Pancreas (tissue), 10 donors: ENCODE data around the gene VCAM1. TPM values are rescaled to one million over a fixed set of nuclear protein-coding genes. Genes with fewer than 3 reads are reported as not detected.

ENCODE experiments used
- ATAC-seq, 4 donors: fragments of 200-7000 bp; cut with Tn5 transposase; one replicate each; pipeline versions ENCODE4 v1.8.0 to v1.9.1; 2020; ENCODE audit warnings: mild to moderate bottlenecking in 4 of 4, moderate library complexity in 4 of 4
- DNase-seq, 6 donors: peaks; one replicate each; pipeline ENCODE4 v3.0.0-alpha.2; 2020
- FAIRE-seq: peaks from 2 replicates; lab custom pipeline; 2012; peaks lifted over from hg19 to GRCh38; lab: Jason Lieb, UNC
- H3K27ac ChIP-seq, 4 donors: fragments of 200-600 bp; sonication (generic); 1 replicate in 3 of 4; 2 replicates in 1 of 4; pipeline versions ENCODE4 v1.5.0 to v1.8.0; 2020
- H3K27me3 ChIP-seq, 4 donors: fragments of 200-600 bp; one replicate each; pipeline ENCODE4 v1.8.0; 2021
- H3K36me3 ChIP-seq, 3 donors: fragments of 200-600 bp; sonication (generic) in 1 of 3; one replicate each; pipeline versions ENCODE4 v1.5.0 to v1.8.0; 2020 to 2021
- H3K4me1 ChIP-seq, 3 donors: fragments of 200-600 bp; one replicate each; pipeline ENCODE4 v1.8.0; 2021
- H3K4me3 ChIP-seq, 4 donors: fragments of 200-600 bp; sonication (generic) in 2 of 4; one replicate each; pipeline versions ENCODE4 v1.5.0 to v1.8.0; 2020 to 2021
- H3K9me3 ChIP-seq, 4 donors: fragments of 200-600 bp; one replicate each; pipeline ENCODE4 v1.8.0; 2021
- CTCF ChIP-seq, 4 donors: fragments of 200-600 bp; sonication (generic) in 3 of 4; IDR thresholded peaks; one replicate each; pipeline versions ENCODE4 v1.5.0 to v1.8.0; 2021; ENCODE audit warnings: antibody characterized with exemption in 4 of 4
- WGBS, 2 donors: extraction: QIAGEN DNeasy Blood & Tissue Kit; methylation state at CpG; one replicate each; pipeline ENCODE4 v1.1.7; 2013; 5-methylcytosine and 5-hydroxymethylcytosine counted together
- intact Hi-C, 3 donors: fragments of 100-400 bp; cut with DNase I; formaldehyde crosslinking; loops; one replicate each; pipeline versions ENCODE4 v1.11.1 to v1.14.2; 2022
- polyA plus RNA-seq, 2 donors: library from polyadenylated mRNA; stranded (reverse); fragments of 200-250 nt; gene quantifications; one replicate each; pipeline ENCODE4 v1.2.3, GENCODE V29; 2013
- total RNA-seq, 6 donors: library from RNA; stranded (reverse); fragmentation: NEBNext Ultra II Directional in 4 of 6; extraction: Animal tissue kit (Norgen Biotek cat#: 25700) in 4 of 6; gene quantifications; one replicate each; pipeline versions ENCODE4 v1.2.1 to v1.2.4, GENCODE V29; 2021 to 2023
- donor health status: healthy with polysubstance abuse.
- donor health status: DM: no; HTN: no; CAD: no; lungs with moderate emphysema.
- donor health status: DM: no; HTN: no; CAD: no.
- donor health status: control.
- donor health status: control.
- donor health status: Bipolar disorder and iron deficiency.
- donor health status: DM: yes; HTN: yes; CAD: no.
- donor health status: DM: no; HTN: no; CAD: no.
- donor health status: DM: no; HTN: no; CAD: no.
- donor health status: DM: yes; HTN: yes; CAD: no.

Gene VCAM1
- total and polyA plus RNA-seq, 8 donors, result 4.3 to 98.5 (median 11.4) TPM

- Histone ChIP-seq H3K4me3 (no peak overlapping the region), H3K9me3 (no peaks in the 10 kb centered on the region), H3K4me1 (no peaks in the 10 kb centered on the region), H3K27me3 (no peaks in the 10 kb centered on the region), H3K36me3 (no peaks in the 10 kb centered on the region), H3K27ac (no peak overlapping the region)
- TF ChIP-seq CTCF (IDR thresholded peaks at IDR 0.05), result no peak
- FAIRE-seq (no peak), ATAC-seq (no peak), DNase-seq (no peak)
- intact Hi-C loops, result no loop called here
- WGBS, 2 donors, result 67 to 75% methylated on average over 4 of the region's 4 CpGs
These were observed 38.4 kb downstream of the VCAM1 start for GRCh38 chr1:100757946-100758345.

- no peak for DNase-seq
These were observed 39.6 kb downstream of the VCAM1 start for GRCh38 chr1:100759188-100759587.

GRCh38 chr1:100760511-100760910, 41.0 kb downstream of the VCAM1 start:
- no peak overlapping the region for H3K27ac ChIP-seq
- H3K9me3 ChIP-seq, result no peaks in the 10 kb centered on the region
- FAIRE-seq, result no peak
- H3K36me3 ChIP-seq, result no peaks in the 10 kb centered on the region
- H3K4me3 ChIP-seq, result no peak overlapping the region
- no peaks in the 10 kb centered on the region for H3K27me3 ChIP-seq
- intact Hi-C loops, result no loop called here
- TF ChIP-seq CTCF (IDR thresholded peaks at IDR 0.05), result no peak
- no peak for ATAC-seq
- H3K4me1 ChIP-seq, result no peaks in the 10 kb centered on the region
- DNase-seq, result no peak

More at GRCh38 chr1:100759188-100759587, 39.6 kb downstream of the VCAM1 start:
- FAIRE-seq (no peak), ATAC-seq (no peak)
- intact Hi-C loops, result no loop called here
- Histone ChIP-seq H3K27ac (no peak overlapping the region), H3K36me3 (no peaks in the 10 kb centered on the region), H3K9me3 (no peaks in the 10 kb centered on the region), H3K27me3 (no peaks in the 10 kb centered on the region), H3K4me1 (no peaks in the 10 kb centered on the region), H3K4me3 (no peak overlapping the region)
- TF ChIP-seq CTCF (IDR thresholded peaks at IDR 0.05), result no peak
- WGBS, 2 donors, result 49 to 62% methylated on average over 3 of the region's 3 CpGs

GRCh38 chr1:100762461-100762860, 42.9 kb downstream of the VCAM1 start:
- no peak for ATAC-seq
- H3K27ac ChIP-seq, result no peak overlapping the region
- intact Hi-C loops, result no loop called here
- H3K9me3 ChIP-seq, result no peaks in the 10 kb centered on the region
- 45 to 66% methylated on average over 2 of the region's 2 CpGs for WGBS, 2 donors
- FAIRE-seq, result no peak
- no peaks in the 10 kb centered on the region for H3K36me3 ChIP-seq
- no peak for TF ChIP-seq CTCF (IDR thresholded peaks at IDR 0.05)
- no peak overlapping the region for H3K4me3 ChIP-seq
- no peaks in the 10 kb centered on the region for H3K27me3 ChIP-seq
- no peak for DNase-seq
- no peaks in the 10 kb centered on the region for H3K4me1 ChIP-seq

- Histone ChIP-seq H3K9me3 (no peaks in the 10 kb centered on the region), H3K27me3 (no peaks in the 10 kb centered on the region), H3K36me3 (no peaks in the 10 kb centered on the region), H3K27ac (no peak overlapping the region), H3K4me3 (no peak overlapping the region), H3K4me1 (no peaks in the 10 kb centered on the region)
- ATAC-seq (no peak), FAIRE-seq (no peak), DNase-seq (no peak)
- intact Hi-C loops, result no loop called here
- no peak for TF ChIP-seq CTCF (IDR thresholded peaks at IDR 0.05)
These were observed 47.8 kb downstream of the VCAM1 start for GRCh38 chr1:100767176-100767890.
